Adrenal gland (tissue), 5 donors: ENCODE results near the gene SUSD6.

Experiments used
- POLR2A ChIP-seq, 2 donors: fragments of 450-650 bp; IDR thresholded peaks; one replicate each; pipeline ENCODE4 v1.6.1; 2017; ENCODE audit warnings: antibody characterized with exemption in 2 of 2, mild to moderate bottlenecking in 2 of 2, moderate library complexity in 1 of 2
- TF ChIP-seq, protein P1 (sequence below), 6 experiments: fragments of 450-650 bp in 4 of 6; fragments of 200-600 bp in 2 of 6; sonication (generic) in 1 of 6; IDR thresholded peaks; 1 replicate in 5 of 6; 2 replicates in 1 of 6; pipeline versions ENCODE4 v1.5.1 to v1.8.0; 2016 to 2021; ENCODE audit warnings: antibody characterized with exemption in 6 of 6, mild to moderate bottlenecking in 2 of 6, moderate library complexity in 1 of 6
- donor health status: DM: no; HTN: no; CAD: no.

DNA sequence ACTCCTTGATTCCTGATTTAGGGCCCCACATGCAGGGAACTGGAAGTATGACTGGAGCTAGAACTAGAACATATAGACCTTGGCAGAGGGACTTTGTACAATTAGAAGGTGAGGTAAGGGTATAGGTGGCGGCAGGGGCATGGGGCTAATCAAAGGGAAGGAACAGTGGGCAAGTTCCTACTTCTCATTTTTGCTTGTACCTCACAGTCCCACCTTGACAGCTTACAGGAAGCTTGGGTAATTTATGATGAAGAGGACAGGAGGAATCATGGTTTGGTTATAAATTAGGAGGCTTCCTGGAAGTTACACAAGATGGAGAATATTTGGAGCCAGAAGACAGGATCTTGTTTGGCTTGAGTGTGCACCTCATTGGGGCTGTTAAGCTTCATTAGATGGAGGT lies 33.4 kb downstream of the SUSD6 start:
- TF ChIP-seq, protein P1, sequence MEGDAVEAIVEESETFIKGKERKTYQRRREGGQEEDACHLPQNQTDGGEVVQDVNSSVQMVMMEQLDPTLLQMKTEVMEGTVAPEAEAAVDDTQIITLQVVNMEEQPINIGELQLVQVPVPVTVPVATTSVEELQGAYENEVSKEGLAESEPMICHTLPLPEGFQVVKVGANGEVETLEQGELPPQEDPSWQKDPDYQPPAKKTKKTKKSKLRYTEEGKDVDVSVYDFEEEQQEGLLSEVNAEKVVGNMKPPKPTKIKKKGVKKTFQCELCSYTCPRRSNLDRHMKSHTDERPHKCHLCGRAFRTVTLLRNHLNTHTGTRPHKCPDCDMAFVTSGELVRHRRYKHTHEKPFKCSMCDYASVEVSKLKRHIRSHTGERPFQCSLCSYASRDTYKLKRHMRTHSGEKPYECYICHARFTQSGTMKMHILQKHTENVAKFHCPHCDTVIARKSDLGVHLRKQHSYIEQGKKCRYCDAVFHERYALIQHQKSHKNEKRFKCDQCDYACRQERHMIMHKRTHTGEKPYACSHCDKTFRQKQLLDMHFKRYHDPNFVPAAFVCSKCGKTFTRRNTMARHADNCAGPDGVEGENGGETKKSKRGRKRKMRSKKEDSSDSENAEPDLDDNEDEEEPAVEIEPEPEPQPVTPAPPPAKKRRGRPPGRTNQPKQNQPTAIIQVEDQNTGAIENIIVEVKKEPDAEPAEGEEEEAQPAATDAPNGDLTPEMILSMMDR (IDR thresholded peaks at IDR 0.05) = no peak
- no peak for TF ChIP-seq POLR2A (IDR thresholded peaks at IDR 0.05)
